Gastrocnemius medialis (tissue), 4 donors: ENCODE results near the gene HOMEZ. TPM values are rescaled to one million over a fixed set of nuclear protein-coding genes. Genes with fewer than 3 reads are reported as not detected.

ENCODE experiments used
- ATAC-seq, 2 donors: fragments of 150-250 bp; one replicate each; pipeline ENCODE4 v1.9.1; 2016
- DNase-seq, 2 donors: peaks; one replicate each; pipeline ENCODE4 v3.0.0-alpha.2; 2019
- H3K27ac ChIP-seq, 4 donors: fragments of 200-600 bp; sonication (generic); 1 replicate in 1 of 4; 2 replicates in 3 of 4; pipeline ENCODE4 v1.5.1; 2016 to 2018; ENCODE audit warnings: mild to moderate bottlenecking in 2 of 4, moderate library complexity in 1 of 4
- H3K27me3 ChIP-seq, 3 donors: fragments of 200-600 bp; sonication (generic) in 2 of 3; 1 replicate in 1 of 3; 2 replicates in 2 of 3; pipeline versions ENCODE4 v1.5.1 to v1.6.0; 2016 to 2019; ENCODE audit warnings: mild to moderate bottlenecking in 1 of 3, moderate library complexity in 1 of 3
- H3K36me3 ChIP-seq, 2 donors: fragments of 200-600 bp; sonication (generic) in 1 of 2; one replicate each; pipeline ENCODE4 v1.5.1; 2017 to 2018
- H3K4me1 ChIP-seq, 2 donors: fragments of 200-600 bp; sonication (generic) in 1 of 2; one replicate each; pipeline ENCODE4 v1.5.1; 2016 to 2017; ENCODE audit warnings: mild to moderate bottlenecking in 2 of 2
- H3K4me3 ChIP-seq, 4 donors: fragments of 200-600 bp; sonication (generic) in 3 of 4; 1 replicate in 1 of 4; 2 replicates in 3 of 4; pipeline ENCODE4 v1.5.1; 2016 to 2019; ENCODE audit warnings: mild to moderate bottlenecking in 2 of 4
- H3K9me3 ChIP-seq, 3 donors: fragments of 200-600 bp; sonication (generic) in 2 of 3; 1 replicate in 1 of 3; 2 replicates in 2 of 3; pipeline ENCODE4 v1.5.1; 2016 to 2019
- POLR2A ChIP-seq, 2 donors: fragments of 450-650 bp; IDR thresholded peaks; one replicate each; pipeline ENCODE4 v1.6.1; 2017; ENCODE audit warnings: antibody characterized with exemption in 2 of 2, mild to moderate bottlenecking in 2 of 2, moderate library complexity in 2 of 2
- in situ Hi-C, 4 donors: fragments of 200-750 bp; cut with MboI; loops; one replicate each; pipeline versions ENCODE4 v1.15.0 to v1.8.0; 2017; ENCODE audit warnings: low sequenced_read_pairs in 4 of 4
- intact Hi-C: fragments of 100-400 bp; cut with DNase I; formaldehyde crosslinking; loops from one replicate; pipeline ENCODE4 v1.15.1; 2023; ENCODE audit warnings: low total_unique reads
- total RNA-seq, 4 donors: library from RNA; depleted of rRNA; stranded (reverse); fragments of >200 nt; gene quantifications; one replicate each; pipeline versions ENCODE4 v1.1.0 to v1.2.3, GENCODE V29; 2016
- TF ChIP-seq, protein P1 (sequence below), 5 experiments: fragments of 450-650 bp in 3 of 5; fragments of 200-600 bp in 2 of 5; sonication (generic) in 2 of 5; IDR thresholded peaks in 4 of 5; conservative IDR thresholded peaks in 1 of 5; 1 replicate in 4 of 5; 2 replicates in 1 of 5; pipeline ENCODE4 v1.5.1; 2016 to 2019; ENCODE audit warnings: antibody characterized with exemption in 5 of 5, mild to moderate bottlenecking in 3 of 5, moderate library complexity in 3 of 5

The HOMEZ gene
- total RNA-seq, 4 donors from 2014 or later = 7.8 to 10.0 (median 8.4) TPM

DNA sequence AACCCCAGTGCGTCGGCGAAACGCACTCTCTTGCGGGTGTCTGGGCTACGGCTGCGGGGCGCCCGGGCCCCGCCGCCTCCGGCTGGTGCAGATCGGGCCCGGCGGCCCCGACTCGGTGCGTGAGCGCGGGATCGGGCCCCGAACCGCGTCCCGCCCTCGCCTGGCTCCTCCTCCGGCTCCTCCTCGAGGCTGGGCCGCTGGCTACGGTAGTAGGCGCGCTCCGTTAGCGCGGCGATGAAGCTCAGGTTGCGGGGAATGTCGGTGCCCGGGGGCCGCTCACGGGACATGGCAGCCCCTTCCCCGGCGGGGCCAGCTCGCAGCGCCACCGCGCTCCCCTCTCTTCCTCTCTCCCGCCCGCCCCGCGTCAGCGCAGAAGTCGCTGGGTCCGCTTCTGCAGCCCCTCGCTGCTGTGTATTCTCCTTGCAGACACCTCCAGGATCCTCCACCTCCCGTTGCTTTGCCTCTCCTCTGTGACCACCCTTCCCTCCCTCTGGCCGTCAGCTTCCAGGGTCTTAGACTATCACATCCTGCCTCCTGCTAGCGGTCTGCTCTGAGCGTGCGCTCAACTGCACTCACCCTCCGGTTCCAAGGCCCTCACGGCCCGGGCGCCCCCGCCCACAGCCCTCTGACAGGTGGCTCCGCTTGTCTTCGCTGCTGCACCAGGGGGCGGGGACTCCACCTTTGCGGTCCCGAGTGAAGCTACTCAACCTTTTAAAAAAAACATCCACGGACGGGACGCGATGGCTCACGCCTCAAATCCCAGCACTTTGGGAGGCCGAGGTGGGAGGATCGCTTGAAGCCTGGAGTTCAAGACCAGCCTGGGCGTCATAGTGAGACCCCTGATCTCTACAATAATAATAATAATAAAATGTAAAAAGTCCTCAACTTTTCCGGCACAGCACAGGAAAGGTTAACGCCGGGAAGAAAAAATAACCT, 16.6 kb upstream of the HOMEZ start, which contains the start of gene PPP1R3E:
PPP1R3E (minus strand) TSS at position 570 of the 936 bp plus-strand sequence; CDS start at position 287, 283 bp downstream.
- H3K9me3 ChIP-seq = no peaks in the 10 kb centered on the region
- ATAC-seq (peak; percentile 42 to 43), DNase-seq (peak; percentile 50 to 86)
- intact Hi-C loops (loop anchor here (5.0 to 10.0 kb wide), 2 partner anchors 375 to 708 kb away; partner anchors contain the start of genes ABHD4 and PRMT5), in situ Hi-C loops (loop anchor here in 2 of 4 donors (25.0 kb wide), 3 partner anchors 715 to 1135 kb away; partner anchors contain the start of genes ABHD4 (in 1 of the 2), CBLN3 (in 1 of the 2), DAD1 (in 1 of the 2) and EMC9 (in 1 of the 2))
- TF ChIP-seq, protein P1, sequence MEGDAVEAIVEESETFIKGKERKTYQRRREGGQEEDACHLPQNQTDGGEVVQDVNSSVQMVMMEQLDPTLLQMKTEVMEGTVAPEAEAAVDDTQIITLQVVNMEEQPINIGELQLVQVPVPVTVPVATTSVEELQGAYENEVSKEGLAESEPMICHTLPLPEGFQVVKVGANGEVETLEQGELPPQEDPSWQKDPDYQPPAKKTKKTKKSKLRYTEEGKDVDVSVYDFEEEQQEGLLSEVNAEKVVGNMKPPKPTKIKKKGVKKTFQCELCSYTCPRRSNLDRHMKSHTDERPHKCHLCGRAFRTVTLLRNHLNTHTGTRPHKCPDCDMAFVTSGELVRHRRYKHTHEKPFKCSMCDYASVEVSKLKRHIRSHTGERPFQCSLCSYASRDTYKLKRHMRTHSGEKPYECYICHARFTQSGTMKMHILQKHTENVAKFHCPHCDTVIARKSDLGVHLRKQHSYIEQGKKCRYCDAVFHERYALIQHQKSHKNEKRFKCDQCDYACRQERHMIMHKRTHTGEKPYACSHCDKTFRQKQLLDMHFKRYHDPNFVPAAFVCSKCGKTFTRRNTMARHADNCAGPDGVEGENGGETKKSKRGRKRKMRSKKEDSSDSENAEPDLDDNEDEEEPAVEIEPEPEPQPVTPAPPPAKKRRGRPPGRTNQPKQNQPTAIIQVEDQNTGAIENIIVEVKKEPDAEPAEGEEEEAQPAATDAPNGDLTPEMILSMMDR (IDR thresholded peaks at IDR 0.05 in 4 of 5, conservative IDR thresholded peaks at IDR 0.05 in 1 of 5) = peak in 1 of 5 experiments; percentile 12
- TF ChIP-seq POLR2A (IDR thresholded peaks at IDR 0.05) = peak; percentile 78 to 89
- H3K27ac ChIP-seq = peak within 1 kb of the TSS; percentile 96 to 99 (median 98)
- peak within 1 kb of the TSS; percentile 66 to 87 (median 82) for H3K4me3 ChIP-seq
- peaks cover 35 to 36% of the 10 kb centered on the region in 2 donors for H3K4me1 ChIP-seq
- H3K36me3 ChIP-seq = peaks cover 0 to 21% of the 10 kb centered on the region in 2 donors
- no peaks in the 10 kb centered on the region for H3K27me3 ChIP-seq

DNA sequence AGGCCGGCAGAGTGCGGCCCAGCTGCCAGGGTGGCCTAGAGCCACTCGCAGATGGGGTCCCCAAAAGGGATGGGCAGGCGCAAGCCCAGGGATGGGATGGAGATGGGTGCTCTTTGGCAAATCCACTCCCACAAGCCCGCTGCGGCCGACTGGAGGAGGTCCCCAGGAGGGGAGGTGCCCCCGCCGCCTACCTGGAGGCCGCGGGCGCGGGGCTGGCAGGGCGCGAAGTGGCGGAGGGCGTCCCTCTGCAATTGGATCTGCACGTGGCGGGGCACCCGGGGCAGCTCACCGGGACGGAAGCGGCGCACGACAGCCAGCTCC, 16.0 kb upstream of the HOMEZ start:
- no peak for DNase-seq
- Histone ChIP-seq H3K27me3 (no peaks in the 10 kb centered on the region), H3K4me1 (peaks cover 30 to 32% of the 10 kb centered on the region in 2 donors), H3K9me3 (no peaks in the 10 kb centered on the region), H3K4me3 (peak overlapping the region; percentile 66 to 87 (median 82)), H3K36me3 (peaks cover 0 to 26% of the 10 kb centered on the region in 2 donors), H3K27ac (peak overlapping the region; percentile 96 to 99 (median 98))
- intact Hi-C loops = loop anchor here (1.0 to 10.0 kb wide), 7 partner anchors 16 to 813 kb away; partner anchors contain the start of genes ABHD4, ACIN1, C14orf119 and HOMEZ
- in situ Hi-C loops = loop anchor here in 2 of 4 donors (25.0 kb wide), 3 partner anchors 715 to 1135 kb away; partner anchors contain the start of genes ABHD4 (in 1 of the 2), CBLN3 (in 1 of the 2), DAD1 (in 1 of the 2) and EMC9 (in 1 of the 2)
- peak; percentile 23 to 28 for ATAC-seq
- TF ChIP-seq, protein P1 (IDR thresholded peaks at IDR 0.05 in 4 of 5, conservative IDR thresholded peaks at IDR 0.05 in 1 of 5) = no peak
- TF ChIP-seq POLR2A (IDR thresholded peaks at IDR 0.05) = peak; percentile 79 to 94

- intact Hi-C loops = loop anchor here (1.0 to 10.0 kb wide), 7 partner anchors 15 to 814 kb away; partner anchors contain the start of genes ABHD4, ACIN1, C14orf119 and HOMEZ
Measured at GRCh38 chr14:23301288-23301968, 15.5 kb upstream of the HOMEZ start.

More at GRCh38 chr14:23301288-23301968, 15.5 kb upstream of the HOMEZ start:
- peaks cover 30 to 32% of the 10 kb centered on the region in 2 donors for H3K4me1 ChIP-seq
- peak; percentile 73 to 78 for ATAC-seq
- H3K36me3 ChIP-seq = peaks cover 0 to 31% of the 10 kb centered on the region in 2 donors
- TF ChIP-seq, protein P1 (IDR thresholded peaks at IDR 0.05 in 4 of 5, conservative IDR thresholded peaks at IDR 0.05 in 1 of 5) = peak; percentile 60 to 94 (median 79)
- peak; percentile 84 to 88 for TF ChIP-seq POLR2A (IDR thresholded peaks at IDR 0.05)
- no peaks in the 10 kb centered on the region for H3K9me3 ChIP-seq
- H3K27ac ChIP-seq = peak overlapping the region; percentile 96 to 99 (median 98)
- in situ Hi-C loops = loop anchor here in 2 of 4 donors (25.0 kb wide), 3 partner anchors 714 to 1136 kb away; partner anchors contain the start of genes ABHD4 (in 1 of the 2), CBLN3 (in 1 of the 2), DAD1 (in 1 of the 2) and EMC9 (in 1 of the 2)
- peak; percentile 97 to 98 for DNase-seq
- H3K4me3 ChIP-seq = peak overlapping the region; percentile 72 to 87 (median 82)
- H3K27me3 ChIP-seq = no peaks in the 10 kb centered on the region
